Hippocampal formation (tissue), 2 donors: ENCODE results near the gene DNAJB2.
"Not testable (repeated sequence)": the region's sequence is repeated elsewhere in the genome, so short reads cannot be mapped to it uniquely, and the experiment has no call there.

Experiments used
- DNase-seq, 2 donors: peaks; one replicate each; lab custom pipeline; 2025; lab: John Stamatoyannopoulos, UW

Gene DNAJB2

DNA sequence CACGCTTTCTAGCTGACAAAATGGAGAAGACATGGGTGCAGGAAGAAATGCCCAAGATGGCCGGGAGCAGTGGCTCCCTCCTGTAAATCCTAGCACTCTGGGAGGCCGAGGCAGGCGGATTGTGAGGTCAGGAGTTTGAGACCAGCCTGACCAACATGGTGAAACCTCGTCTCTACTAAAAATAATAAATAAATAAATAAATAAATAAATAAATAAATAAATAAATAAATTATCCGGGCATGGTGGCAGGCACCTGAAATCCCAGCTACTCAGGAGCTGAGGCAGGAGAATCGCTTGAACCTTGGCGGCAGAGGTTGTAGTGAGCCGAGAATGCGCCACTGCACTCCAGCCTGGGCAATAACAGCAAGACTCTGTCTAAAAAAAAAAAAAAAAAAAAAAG lies 20.2 kb upstream of the DNAJB2 start:
- DNase-seq: not testable (repeated sequence)

DNA sequence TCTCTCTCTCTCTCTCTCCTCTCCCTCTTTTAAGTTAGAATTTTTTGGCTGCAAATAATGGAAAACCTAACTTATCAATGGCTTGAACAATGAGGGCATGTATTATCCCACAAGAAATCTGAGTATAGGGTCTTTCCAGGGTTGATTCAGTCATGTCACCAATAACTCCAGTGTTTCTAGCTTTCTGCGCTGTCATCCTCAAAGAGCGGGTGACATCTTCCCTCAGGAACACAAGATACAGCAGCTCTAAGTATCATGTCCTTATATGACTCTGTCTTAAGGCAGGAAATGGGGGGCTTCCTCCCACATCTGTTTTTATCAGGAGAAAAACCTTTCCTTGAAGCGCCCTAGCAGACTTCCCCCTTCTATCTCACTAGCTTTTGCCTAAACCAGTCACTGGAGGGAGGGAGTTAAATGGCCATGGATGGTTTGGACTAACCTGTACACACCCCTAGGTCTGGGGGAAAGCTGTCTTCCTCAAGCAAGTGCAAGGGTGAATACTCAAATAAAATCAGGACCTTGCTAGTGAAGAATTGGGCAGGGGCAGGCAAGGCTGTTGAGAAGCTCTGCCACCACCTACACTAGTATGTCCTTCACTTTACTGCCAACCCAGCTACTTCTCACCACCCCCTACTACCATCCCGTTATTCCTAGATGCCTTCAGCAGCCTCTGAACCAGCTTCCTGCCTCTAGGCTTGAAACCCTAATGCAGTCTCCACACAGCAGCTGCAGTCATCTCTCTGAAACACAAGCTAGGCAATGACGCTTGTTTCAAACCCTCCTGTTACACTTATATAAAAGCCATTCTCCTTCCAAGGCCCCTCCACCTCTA lies 17.9 kb upstream of the DNAJB2 start:
- no peak for DNase-seq

DNA sequence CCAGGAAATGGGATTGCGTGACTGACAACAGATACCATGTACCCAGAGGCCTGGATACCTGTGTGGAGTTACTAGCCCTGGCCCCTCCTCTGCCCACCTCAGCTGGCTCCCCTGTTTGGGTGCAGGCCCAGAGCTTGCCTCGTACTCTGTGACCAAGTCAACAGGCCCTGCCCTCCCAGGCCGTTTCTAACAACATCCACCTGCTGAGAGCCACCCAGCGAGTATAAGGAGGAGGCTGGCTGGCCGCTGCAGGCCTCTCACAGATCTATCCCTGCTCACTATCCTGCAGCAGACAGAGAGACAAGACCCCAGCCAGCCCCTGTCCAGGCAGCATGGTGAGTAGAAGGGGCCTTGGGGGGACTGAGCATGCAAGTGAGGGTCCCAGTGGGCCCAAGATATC lies 12.9 kb upstream of the DNAJB2 start:
- no peak for DNase-seq

DNA sequence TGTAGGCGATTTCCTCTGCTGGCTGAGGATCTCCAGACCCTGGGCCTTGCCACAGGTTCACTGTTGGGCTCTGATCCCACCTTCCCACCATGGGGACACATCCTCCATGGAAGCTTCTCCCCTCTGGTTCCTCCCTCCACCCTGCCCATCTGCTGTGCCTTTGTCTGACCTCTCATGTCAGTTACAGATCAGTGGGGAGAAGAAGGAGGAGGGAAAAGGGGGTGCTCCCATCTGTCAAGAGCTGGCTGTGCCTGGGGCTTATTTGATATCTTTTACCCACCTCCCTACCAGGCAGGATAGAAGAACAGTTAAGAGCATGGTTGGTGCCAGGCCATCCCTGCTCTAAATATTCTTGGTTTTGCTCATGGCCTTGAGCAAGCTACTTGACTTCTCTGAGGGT lies 12.3 kb upstream of the DNAJB2 start:
- DNase-seq: no peak

DNA sequence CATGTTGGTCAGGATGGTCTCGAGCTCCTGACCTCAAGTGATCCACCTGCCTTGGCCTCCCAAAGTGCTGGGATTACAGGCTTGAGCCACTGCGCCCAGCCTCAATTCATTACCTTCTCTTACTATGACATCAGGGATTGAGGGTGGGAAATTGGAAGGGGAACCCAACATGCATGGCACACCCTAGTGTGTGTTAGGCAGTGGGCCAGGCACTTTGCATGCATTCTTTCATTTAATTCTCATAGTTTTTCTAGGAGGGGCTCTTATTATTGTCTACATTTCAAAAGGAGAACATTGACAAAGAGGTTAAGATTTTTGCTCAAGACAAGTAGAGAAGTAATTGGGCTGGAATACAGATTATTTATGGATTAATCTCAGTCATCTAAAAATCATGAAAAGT lies 10.9 kb upstream of the DNAJB2 start:
- DNase-seq: no peak

DNA sequence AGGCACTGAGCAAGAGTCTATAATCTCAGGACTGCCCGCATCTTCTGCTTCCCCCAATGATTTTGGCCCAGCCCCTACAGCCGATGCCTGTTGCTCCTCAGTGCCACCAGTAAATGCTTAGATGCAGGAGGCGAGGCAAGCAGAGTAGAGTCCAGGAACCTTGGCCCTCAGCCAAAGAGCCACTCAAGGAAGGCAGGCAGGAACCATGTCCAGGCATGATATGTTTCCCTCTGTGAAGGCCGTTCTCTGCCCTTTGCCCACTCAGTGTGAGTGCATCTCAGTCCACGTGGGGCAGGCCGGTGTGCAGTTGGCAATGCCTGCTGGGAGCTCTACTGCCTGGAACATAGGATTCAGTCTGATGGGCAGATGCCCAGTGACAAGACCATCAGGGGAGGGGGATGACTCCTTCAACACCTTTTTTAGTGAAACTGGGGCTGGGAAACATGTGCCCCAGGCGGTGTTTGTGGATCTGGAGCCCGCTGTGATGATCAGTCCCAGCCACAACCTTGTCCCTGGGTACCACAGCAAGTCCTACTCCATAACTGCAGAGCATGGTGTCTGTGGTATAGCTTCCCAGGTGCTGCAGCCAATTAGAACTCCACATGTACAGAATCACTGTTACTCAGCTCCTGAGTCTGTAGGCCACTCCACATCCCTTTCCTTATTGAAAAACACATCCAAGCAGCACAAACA lies 9.7 kb upstream of the DNAJB2 start:
- no peak for DNase-seq

DNA sequence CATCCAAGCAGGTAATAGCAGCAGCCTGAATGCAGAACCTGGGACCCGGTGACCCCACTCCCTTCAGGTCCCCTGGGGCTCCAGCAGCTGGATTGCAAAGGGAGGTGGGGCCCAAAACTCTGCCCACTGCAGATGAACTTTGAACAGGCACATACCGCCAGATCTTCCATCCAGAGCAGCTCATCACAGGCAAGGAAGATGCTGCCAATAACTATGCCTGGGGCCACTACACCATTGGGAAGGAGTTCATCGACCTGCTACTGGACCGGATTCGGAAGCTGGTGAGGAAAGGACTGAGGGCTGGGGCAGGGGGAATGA lies 9.2 kb upstream of the DNAJB2 start:
- DNase-seq: no peak

DNA sequence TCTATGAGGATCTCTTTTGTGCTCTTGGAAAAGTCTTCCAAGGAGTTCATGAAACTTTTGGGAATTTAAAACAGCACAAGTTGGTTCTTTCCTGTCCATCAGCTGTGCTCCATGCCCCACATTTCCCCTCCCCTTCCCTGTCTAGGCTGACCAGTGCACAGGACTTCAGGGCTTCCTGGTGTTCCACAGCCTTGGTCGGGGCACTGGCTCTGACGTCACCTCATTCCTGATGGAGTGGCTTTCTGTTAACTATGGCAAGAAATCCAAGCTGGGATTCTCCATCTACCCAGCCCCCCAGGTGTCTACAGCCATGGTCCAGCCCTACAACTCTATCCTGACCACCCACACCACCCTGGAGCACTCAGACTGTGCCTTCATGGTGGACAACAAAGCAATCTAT lies 8.1 kb upstream of the DNAJB2 start:
- no peak for DNase-seq

DNA sequence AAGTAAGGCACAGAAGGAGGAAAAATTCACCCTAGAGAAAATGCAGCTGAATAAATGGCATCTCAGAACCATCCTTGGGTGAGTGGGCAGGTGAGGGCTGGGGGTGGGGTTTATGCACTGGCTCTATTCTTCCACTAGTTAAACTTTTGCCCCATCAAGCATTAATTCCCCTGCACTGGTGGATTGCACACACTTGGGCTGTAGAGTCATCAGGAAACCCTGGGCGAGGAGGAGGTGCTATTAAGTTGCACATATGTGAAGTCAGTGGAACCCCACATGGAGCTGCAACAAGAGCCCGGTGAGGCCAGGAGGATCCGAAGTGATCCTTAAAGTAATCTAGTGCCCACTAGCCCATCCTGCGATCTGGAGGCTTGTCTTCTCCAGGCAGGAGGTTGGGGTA lies 6.8 kb upstream of the DNAJB2 start:
- DNase-seq: no peak

DNA sequence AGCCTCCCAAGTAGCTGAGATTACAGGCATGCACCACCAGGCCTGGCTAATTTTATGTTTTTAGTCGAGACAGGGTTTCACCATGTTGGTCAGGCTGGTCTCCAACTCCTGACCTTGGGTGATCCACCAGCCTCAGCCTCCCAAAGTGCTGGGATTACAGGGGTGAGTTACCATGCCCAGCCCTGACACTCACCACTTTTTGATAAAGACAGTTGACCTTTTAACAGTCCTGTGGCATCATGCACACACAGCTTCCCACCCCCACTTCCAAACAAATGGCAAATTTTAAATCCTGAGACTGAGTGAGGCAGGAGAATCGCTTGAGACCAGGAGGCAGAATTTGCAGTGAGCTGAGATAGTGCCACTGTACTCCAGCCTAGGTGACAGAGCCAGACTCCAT lies 6.2 kb upstream of the DNAJB2 start:
- no peak for DNase-seq

DNA sequence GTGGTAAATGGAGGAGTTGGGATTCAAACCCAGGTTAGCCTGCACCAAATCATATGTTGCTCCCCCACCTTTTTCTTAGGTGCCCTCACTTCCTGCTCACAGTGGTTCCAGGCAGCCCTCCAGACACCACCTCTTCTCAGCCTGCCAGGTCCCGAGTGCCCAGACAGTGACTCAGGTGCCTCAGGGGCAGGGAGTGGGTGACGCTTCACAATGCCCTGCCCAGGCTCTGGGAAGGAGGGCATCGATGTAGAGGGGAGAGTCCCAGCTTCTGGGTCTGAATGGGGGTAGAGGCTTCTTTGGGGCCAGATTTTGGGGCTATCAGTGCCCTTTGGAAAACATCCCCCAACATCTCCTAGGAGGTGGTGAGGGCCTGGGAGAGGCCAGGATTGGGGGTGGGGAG lies 5.2 kb upstream of the DNAJB2 start:
- no peak for DNase-seq

DNA sequence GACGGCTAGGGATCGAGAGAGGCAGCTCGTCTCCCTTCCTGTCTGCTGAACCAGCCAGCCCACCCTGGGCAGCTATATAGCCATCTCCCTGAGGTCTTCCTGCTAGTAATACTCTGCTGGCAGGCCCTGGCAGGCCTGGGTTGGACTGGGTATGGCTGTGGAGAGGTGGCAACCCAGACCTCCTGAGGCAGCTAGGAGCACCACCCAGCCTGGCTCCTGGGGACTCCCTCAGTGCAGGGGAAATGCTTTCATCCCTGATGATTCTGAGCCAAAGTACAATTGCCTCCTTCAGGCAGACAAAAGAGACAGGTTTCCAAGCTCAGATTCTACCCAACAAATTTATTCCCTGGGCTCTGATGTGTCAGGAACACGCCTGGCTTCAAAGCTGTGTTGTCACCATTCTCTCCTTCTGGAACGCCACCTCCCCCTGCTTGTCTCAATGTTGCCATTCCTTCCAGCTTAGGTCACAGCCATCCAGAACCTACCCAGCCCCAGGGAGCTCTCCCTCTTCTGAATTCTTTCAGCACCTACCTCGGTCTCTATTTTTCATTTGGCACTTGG lies 4.7 kb upstream of the DNAJB2 start:
- DNase-seq: no peak

DNA sequence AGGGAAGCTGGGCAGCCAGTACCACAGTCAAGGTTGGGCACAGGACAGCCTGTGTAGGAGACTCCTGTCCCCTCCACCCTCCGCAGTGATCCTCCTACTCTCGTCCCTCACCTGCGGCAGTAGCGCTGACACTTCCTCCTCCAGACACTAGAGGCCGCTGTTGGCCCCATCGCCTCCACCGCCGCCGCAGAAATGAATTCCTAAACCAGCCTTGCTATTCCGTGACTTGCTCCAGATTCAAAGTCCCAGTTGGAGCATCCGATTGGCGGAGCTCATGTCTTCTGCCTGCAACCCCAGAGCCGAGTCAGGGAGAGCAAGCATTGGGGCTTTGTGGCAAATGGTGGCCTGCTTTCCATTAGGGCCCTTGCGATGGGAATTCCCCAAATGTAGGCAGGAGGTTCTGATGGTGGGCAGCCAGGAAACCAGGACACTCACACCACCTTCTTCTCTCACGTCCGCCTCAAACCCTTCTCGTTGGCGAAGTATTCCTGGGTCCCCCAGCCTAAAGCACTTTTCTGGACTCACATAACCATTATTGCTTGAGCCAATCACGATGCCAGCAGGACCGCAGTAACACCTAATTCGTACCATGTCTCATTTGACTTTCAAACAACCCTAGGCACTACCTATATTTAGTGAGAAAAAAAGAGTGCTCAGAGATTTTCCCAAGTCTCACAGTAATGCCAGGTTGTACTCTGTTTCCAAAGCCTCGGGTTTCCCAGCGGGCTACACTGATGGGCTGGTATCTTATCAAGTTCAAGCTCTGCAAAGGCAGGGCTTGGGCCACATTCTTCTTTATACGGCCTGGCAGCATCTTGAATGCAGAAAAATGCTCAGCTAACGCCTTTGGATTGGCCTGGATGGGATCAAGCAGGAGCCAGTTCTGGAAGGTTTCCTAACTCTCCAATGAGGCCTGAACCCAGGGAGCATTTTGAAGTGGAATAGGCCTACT lies 1.2 kb upstream of the DNAJB2 start:
- DNase-seq: peak; percentile 79 to 81

DNA sequence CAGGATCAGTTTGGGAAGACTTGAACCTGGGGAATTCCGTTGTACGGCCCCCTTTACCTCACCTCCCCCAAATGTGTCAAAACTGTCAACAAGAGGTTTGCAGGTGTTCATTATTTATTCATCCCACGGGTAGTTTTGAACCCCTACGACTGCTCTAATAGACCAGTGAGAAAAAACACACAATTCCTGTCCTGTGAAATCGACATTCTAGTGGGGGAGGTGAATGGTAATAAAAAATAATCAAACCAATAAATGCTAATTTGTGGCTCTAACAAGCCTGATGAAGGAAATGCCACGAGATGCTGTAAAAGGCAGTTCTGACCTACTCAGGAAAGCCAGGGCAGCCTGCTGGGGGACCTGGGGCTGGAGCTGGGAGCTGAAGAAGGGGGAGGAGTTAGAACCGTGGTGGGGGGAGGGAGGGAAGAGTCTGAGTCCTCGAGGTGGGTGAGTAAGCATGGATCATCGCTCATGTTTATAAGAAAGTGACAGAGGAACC lies 463 bp upstream of the DNAJB2 start:
- DNase-seq: no peak

DNA sequence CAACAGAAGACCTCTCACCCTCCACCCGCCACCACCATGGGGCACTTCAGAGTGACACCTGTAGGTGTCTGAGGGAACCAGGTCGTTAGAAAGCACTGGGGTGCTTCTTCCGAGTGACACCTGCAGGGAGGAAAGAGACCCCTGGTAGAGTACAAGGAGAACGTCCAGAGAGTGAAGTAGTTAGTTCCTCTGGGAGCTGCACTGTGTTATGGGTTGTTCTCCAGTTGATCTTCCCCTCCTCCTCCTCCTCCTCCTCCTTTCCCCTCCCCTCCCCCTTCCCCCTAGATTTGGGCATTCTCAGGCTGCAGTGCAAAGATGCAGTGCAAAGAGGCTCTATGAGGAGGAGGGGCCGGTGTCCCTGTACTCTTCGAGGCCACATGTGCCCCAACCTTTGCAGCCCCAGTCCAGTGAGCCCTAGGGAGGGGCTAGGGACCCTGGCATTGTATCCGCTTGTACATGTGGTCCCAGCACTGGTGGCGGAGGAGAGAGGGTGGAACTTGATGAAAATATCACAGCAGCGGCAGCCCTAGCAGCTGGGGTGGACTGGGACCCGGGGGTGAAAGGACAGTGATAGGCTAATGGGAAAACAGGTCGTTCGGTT lies 850 bp downstream of the DNAJB2 start:
- DNase-seq: no peak

DNA sequence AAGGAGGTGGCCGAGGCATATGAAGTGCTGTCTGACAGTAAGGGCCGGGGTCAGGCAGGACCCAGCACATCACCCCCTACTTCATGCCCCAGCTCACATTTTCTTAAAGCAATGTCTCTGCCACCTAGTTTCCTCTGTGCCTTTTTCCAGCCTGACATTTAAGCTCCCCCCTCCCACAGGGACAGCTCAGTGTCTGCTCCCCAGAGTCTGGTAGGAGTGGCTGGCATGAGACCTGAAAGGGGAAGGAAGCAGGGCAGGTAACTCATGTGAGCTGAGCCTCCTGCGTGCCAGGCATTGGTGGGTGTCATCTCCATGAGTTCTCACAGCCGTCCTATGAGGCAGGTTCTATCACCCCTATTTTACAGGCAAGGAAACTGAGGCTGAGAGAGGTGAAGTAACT lies 1.5 kb downstream of the DNAJB2 start:
- no peak for DNase-seq

DNA sequence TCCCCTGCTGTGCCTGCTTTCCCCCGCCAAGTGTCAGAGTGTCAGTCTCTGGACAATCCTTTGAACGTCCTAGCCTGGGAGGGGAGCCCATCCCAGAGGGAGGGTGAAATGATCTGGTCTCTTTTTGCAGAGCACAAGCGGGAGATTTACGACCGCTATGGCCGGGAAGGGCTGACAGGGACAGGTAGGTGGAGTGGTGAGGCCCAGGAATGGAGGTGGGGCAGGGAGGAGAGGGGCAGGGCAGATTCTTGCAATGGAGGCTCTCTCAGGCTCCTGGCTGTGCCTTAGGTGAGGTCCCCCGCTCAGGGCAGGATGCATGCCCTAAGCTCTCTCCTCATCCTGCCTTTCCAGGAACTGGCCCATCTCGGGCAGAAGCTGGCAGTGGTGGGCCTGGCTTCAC lies 2.4 kb downstream of the DNAJB2 start:
- no peak for DNase-seq

DNA sequence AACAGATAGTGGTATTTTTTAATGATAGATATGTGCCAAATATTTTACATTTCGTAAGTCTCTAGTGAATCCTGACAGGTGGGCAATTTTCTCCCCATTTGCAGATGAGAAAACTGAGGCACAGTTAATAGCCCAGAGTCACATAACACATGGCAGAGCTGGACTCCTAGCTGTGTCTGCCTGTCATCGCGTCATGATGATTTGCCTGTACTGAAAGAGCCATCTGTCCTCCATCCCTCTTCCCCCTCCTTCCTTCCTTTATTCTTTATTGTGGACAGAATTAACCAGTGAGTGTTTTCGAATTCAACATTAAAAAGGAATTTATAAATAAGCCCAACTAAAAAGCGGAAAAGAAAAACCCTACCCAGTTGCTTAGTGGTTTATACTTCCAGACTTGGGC lies 3.2 kb downstream of the DNAJB2 start:
- peak; percentile 26 to 90 for DNase-seq

DNA sequence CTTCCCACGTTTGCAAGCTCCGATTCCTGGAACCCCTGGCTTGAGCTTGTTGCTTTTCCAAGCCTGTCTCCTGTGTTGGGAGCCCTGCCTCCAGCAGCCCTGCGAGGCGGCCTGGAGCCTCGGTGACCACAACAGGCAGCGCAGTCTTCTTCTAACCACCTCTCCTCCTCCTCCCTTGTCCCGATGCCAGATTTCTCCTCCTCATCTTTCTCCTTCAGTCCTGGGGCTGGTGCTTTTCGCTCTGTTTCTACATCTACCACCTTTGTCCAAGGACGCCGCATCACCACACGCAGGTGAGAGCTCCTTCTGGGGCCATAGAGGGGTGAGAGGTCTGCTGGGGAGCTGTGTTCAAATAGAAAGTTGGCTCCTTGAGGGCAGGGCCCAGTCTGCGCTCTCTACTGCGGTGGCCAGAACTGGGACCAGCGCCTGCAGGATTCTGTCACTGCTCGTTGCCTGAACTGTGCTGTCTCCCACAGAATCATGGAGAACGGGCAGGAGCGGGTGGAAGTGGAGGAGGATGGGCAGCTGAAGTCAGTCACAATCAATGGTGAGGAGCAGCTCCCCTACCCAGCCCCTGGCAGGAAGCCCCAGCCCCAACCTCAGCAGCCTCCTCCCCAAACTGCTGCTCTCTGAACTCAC lies 3.9 kb downstream of the DNAJB2 start:
- peak in 1 of 2 donors; percentile 54 for DNase-seq

DNA sequence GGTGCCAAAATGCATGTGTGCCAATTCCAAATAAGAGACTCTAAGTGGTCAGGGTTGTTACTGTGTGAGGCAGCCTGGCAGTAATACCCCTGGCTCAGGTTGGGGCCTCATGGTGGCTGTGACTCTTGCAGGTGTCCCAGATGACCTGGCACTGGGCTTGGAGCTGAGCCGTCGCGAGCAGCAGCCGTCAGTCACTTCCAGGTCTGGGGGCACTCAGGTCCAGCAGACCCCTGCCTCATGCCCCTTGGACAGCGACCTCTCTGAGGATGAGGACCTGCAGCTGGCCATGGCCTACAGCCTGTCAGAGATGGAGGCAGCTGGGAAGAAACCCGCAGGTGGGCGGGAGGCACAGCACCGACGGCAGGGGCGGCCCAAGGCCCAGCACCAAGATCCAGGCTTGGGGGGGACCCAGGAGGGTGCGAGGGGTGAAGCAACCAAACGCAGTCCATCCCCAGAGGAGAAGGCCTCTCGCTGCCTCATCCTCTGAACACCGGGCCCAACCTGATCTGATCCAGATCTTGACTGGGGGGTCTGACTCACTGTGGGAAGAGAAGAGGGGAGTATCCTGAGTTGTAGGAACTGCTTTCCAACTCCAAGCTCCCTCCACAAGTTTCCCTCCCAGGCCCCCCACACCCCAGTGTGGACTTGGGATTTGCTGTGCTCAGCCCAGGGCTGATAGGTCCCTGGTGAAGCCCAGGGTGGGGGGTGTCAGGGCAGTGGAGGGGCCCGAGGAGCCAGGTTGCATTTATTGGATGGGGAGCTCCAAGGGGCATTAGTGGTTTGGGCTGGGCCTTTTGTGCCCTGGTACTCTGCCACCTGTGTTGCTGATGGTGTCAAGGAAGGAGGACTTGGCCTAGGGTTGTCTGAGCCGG lies 5.6 kb downstream of the DNAJB2 start:
- no peak for DNase-seq
